OCI-LY7 (cell line): Measurements from ENCODE around the gene PPRC1.

Source experiments
- EZH2phosphoT487 ChIP-seq: fragments of 200-600 bp; sonication (generic); IDR thresholded peaks from 2 replicates; pipeline ENCODE4 v1.6.1; 2018; ENCODE audit warnings: low read depth, borderline replicate concordance, mild to moderate bottlenecking, mixed run types, antibody characterized with exemption, low read length, moderate library complexity, mixed read lengths
- TF ChIP-seq, protein P1 (sequence below): fragments of 200-600 bp; sonication (generic); conservative IDR thresholded peaks from 2 replicates; pipeline ENCODE4 v1.5.1; 2014; ENCODE audit warnings: mild to moderate bottlenecking, antibody characterized with exemption, low read length, moderate library complexity, mixed read lengths

- TF ChIP-seq, protein P1, sequence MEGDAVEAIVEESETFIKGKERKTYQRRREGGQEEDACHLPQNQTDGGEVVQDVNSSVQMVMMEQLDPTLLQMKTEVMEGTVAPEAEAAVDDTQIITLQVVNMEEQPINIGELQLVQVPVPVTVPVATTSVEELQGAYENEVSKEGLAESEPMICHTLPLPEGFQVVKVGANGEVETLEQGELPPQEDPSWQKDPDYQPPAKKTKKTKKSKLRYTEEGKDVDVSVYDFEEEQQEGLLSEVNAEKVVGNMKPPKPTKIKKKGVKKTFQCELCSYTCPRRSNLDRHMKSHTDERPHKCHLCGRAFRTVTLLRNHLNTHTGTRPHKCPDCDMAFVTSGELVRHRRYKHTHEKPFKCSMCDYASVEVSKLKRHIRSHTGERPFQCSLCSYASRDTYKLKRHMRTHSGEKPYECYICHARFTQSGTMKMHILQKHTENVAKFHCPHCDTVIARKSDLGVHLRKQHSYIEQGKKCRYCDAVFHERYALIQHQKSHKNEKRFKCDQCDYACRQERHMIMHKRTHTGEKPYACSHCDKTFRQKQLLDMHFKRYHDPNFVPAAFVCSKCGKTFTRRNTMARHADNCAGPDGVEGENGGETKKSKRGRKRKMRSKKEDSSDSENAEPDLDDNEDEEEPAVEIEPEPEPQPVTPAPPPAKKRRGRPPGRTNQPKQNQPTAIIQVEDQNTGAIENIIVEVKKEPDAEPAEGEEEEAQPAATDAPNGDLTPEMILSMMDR = no peak
- TF ChIP-seq EZH2phosphoT487 = no peak
Measured at GRCh38 chr10:102113261-102113955, 19.4 kb upstream of the PPRC1 start.
